HEK293 (cell line): ENCODE results near the gene TP63.

Experiments used
- CTCF ChIA-PET: fragments of 350-600 bp; formaldehyde crosslinking; extraction: SDS; loops from one replicate; lab custom pipeline; 2021; ENCODE audit warnings: antibody characterized with exemption; lab: Yijun Ruan, JAX
- POLR2A ChIA-PET: fragments of 300-600 bp; formaldehyde crosslinking; extraction: SDS; loops from one replicate; lab custom pipeline; 2020; ENCODE audit warnings: antibody characterized with exemption, inconsistent platforms; lab: Yijun Ruan, JAX
- H3K27ac ChIP-seq: fragments of 200-500 bp; sonication (Bioruptor generic); 2 replicates; pipeline ENCODE4 v1.5.1; 2014; ENCODE audit warnings: low read depth, low read length, control low read depth, inconsistent platforms; ENCODE audit errors: extremely low read depth
- H3K36me3 ChIP-seq, 2 experiments: fragments of 200-500 bp in 1 of 2; sonication (Bioruptor generic) in 1 of 2; 1 replicate in 1 of 2; 2 replicates in 1 of 2; pipeline ENCODE4 v1.5.1; 2014 to 2017; ENCODE audit warnings: inconsistent platforms in 2 of 2, low read length in 2 of 2; ENCODE audit not compliant: control insufficient read depth in 2 of 2, insufficient read depth in 1 of 2
- H3K4me1 ChIP-seq: fragments of 200-500 bp; sonication (Bioruptor generic); 2 replicates; pipeline ENCODE4 v1.5.1; 2014; ENCODE audit warnings: mild to moderate bottlenecking, low read length, inconsistent platforms; ENCODE audit not compliant: control insufficient read depth, insufficient read depth
- H3K4me3 ChIP-seq: 2 replicates; pipeline ENCODE4 v1.5.1; 2011; ENCODE audit warnings: low read depth, mild to moderate bottlenecking, control low read depth, low read length, moderate library complexity
- H3K9me3 ChIP-seq: fragments of 200-500 bp; sonication (Bioruptor generic); 2 replicates; pipeline ENCODE4 v1.5.1; 2014; ENCODE audit warnings: low read depth, low read length, inconsistent platforms; ENCODE audit not compliant: control insufficient read depth, insufficient read depth
- EGR2 ChIP-seq: fragments of 450-650 bp; formaldehyde crosslinking; IDR thresholded peaks from 2 replicates; pipeline ENCODE4 v1.5.1; 2016; ENCODE audit warnings: low read depth, missing biosample characterization, missing genetic modification characterization
- ELK4 ChIP-seq: IDR thresholded peaks from 2 replicates; pipeline ENCODE4 v1.6.1; 2011; ENCODE audit warnings: mild to moderate bottlenecking, low read depth, low read length, borderline replicate concordance
- GFI1B ChIP-seq: fragments of 450-650 bp; formaldehyde crosslinking; IDR thresholded peaks from 2 replicates; pipeline ENCODE4 v1.5.1; 2016; ENCODE audit warnings: missing biosample characterization, missing genetic modification characterization
- GLI2 ChIP-seq: fragments of 450-650 bp; formaldehyde crosslinking; IDR thresholded peaks from 2 replicates; pipeline ENCODE4; 2017; ENCODE audit warnings: missing biosample characterization, missing genetic modification characterization, low read depth, borderline replicate concordance
- GLIS1 ChIP-seq: fragments of 450-650 bp; formaldehyde crosslinking; IDR thresholded peaks from 2 replicates; pipeline ENCODE4 v1.5.1; 2016; ENCODE audit warnings: missing biosample characterization, missing genetic modification characterization
- HOXC10 ChIP-seq: sonication (generic); formaldehyde crosslinking; IDR thresholded peaks from 2 replicates; pipeline ENCODE4 v1.8.1; 2023; ENCODE audit warnings: mild to moderate bottlenecking, missing genetic modification reagents
- MYNN ChIP-seq: fragments of 450-650 bp; formaldehyde crosslinking; IDR thresholded peaks from 2 replicates; pipeline ENCODE4 v1.5.1; 2016; ENCODE audit warnings: missing biosample characterization, missing genetic modification characterization, borderline replicate concordance
- PRDM10 ChIP-seq: fragments of 450-650 bp; formaldehyde crosslinking; IDR thresholded peaks from 2 replicates; pipeline ENCODE4 v1.5.1; 2016; ENCODE audit warnings: missing biosample characterization, missing genetic modification characterization
- YY2 ChIP-seq: fragments of 450-650 bp; formaldehyde crosslinking; IDR thresholded peaks from 2 replicates; pipeline ENCODE4 v1.5.1; 2016; ENCODE audit warnings: missing biosample characterization, missing genetic modification characterization
- ZBTB1 ChIP-seq: fragments of 450-650 bp; formaldehyde crosslinking; IDR thresholded peaks from 2 replicates; pipeline ENCODE4 v1.5.1; 2016; ENCODE audit warnings: missing biosample characterization, missing genetic modification characterization
- ZBTB11 ChIP-seq: fragments of 450-650 bp; formaldehyde crosslinking; conservative IDR thresholded peaks from 2 replicates; pipeline ENCODE4 v1.5.1; 2016; ENCODE audit warnings: low read depth, missing biosample characterization, missing genetic modification characterization
- ZBTB48 ChIP-seq: fragments of 450-650 bp; formaldehyde crosslinking; IDR thresholded peaks from 2 replicates; pipeline ENCODE4 v1.5.1; 2016; ENCODE audit warnings: missing biosample characterization, missing genetic modification characterization
- ZBTB49 ChIP-seq: fragments of 450-650 bp; formaldehyde crosslinking; IDR thresholded peaks from 2 replicates; pipeline ENCODE4 v1.5.1; 2016; ENCODE audit warnings: missing biosample characterization, missing genetic modification characterization, low read depth
- ZFHX2 ChIP-seq: fragments of 450-650 bp; formaldehyde crosslinking; conservative IDR thresholded peaks from 2 replicates; pipeline ENCODE4 v1.5.1; 2016; ENCODE audit warnings: missing biosample characterization, missing genetic modification characterization
- ZFP37 ChIP-seq: fragments of 450-650 bp; formaldehyde crosslinking; IDR thresholded peaks from 2 replicates; pipeline ENCODE4 v1.5.1; 2016; ENCODE audit warnings: missing biosample characterization, missing genetic modification characterization
- ZNF121 ChIP-seq: fragments of 450-650 bp; formaldehyde crosslinking; IDR thresholded peaks from 2 replicates; pipeline ENCODE4 v1.5.1; 2016; ENCODE audit warnings: missing biosample characterization, missing genetic modification characterization
- ZNF174 ChIP-seq: fragments of 450-650 bp; formaldehyde crosslinking; IDR thresholded peaks from 2 replicates; pipeline ENCODE4 v1.5.0; 2017; ENCODE audit warnings: missing biosample characterization, mild to moderate bottlenecking, missing genetic modification characterization
- ZNF2 ChIP-seq: fragments of 450-650 bp; formaldehyde crosslinking; IDR thresholded peaks from 2 replicates; pipeline ENCODE4 v1.5.1; 2016; ENCODE audit warnings: missing biosample characterization, missing genetic modification characterization
- ZNF223 ChIP-seq: fragments of 450-650 bp; formaldehyde crosslinking; IDR thresholded peaks from 2 replicates; pipeline ENCODE4 v1.5.1; 2016; ENCODE audit warnings: missing biosample characterization, missing genetic modification characterization
- ZNF324 ChIP-seq: fragments of 450-650 bp; formaldehyde crosslinking; IDR thresholded peaks from 2 replicates; pipeline ENCODE4 v1.5.1; 2016; ENCODE audit warnings: missing biosample characterization, missing genetic modification characterization
- ZNF548 ChIP-seq: fragments of 450-650 bp; formaldehyde crosslinking; IDR thresholded peaks from 2 replicates; pipeline ENCODE4 v1.5.1; 2016; ENCODE audit warnings: missing biosample characterization, missing genetic modification characterization
- ZNF560 ChIP-seq: fragments of 450-650 bp; formaldehyde crosslinking; IDR thresholded peaks from 2 replicates; pipeline ENCODE4 v1.5.1; 2017; ENCODE audit warnings: missing biosample characterization, missing genetic modification characterization, borderline replicate concordance
- ZNF654 ChIP-seq: fragments of 450-650 bp; formaldehyde crosslinking; IDR thresholded peaks from 2 replicates; pipeline ENCODE4 v1.5.1; 2016; ENCODE audit warnings: low read depth, missing biosample characterization, missing genetic modification characterization
- ZNF658 ChIP-seq: fragments of 450-650 bp; formaldehyde crosslinking; IDR thresholded peaks from 2 replicates; pipeline ENCODE4; 2016; ENCODE audit warnings: missing biosample characterization, missing genetic modification characterization
- ZNF768 ChIP-seq: fragments of 450-650 bp; formaldehyde crosslinking; IDR thresholded peaks from 2 replicates; pipeline ENCODE4 v1.5.1; 2018; ENCODE audit warnings: missing biosample characterization, mild to moderate bottlenecking, missing genetic modification characterization
- ZNF776 ChIP-seq: fragments of 450-650 bp; formaldehyde crosslinking; IDR thresholded peaks from 2 replicates; pipeline ENCODE4 v1.5.0; 2017; ENCODE audit warnings: missing biosample characterization, missing genetic modification characterization, borderline replicate concordance

TP63 gene

GRCh38 chr3:189797103-189797750 lies 166.0 kb downstream of the TP63 start:
- CTCF ChIA-PET, result no interaction called here
- no peaks in the 10 kb centered on the region for H3K9me3 ChIP-seq
- no peak overlapping the region for H3K27ac ChIP-seq
- H3K4me3 ChIP-seq, result no peak overlapping the region
- no peaks in the 10 kb centered on the region for H3K36me3 ChIP-seq
- no peaks in the 10 kb centered on the region for H3K4me1 ChIP-seq
- POLR2A ChIA-PET, result no interaction called here
- TF ChIP-seq ZNF121 (tag by site-specific recombination) (no peak), GLI2 (tag by site-specific recombination) (no peak), EGR2 (tag by site-specific recombination) (no peak), ZNF768 (tag by site-specific recombination) (no peak), ZBTB48 (tag by site-specific recombination) (no peak), ZNF2 (tag by site-specific recombination) (no peak), MYNN (no peak), ZNF658 (tag by site-specific recombination) (no peak), ZNF223 (no peak), HOXC10 (CRISPR knock-in tag) (no peak), YY2 (tag by site-specific recombination) (no peak), ZBTB49 (tag by site-specific recombination) (no peak), ELK4 (no peak), ZNF776 (no peak), ZBTB11 (tag by site-specific recombination) (no peak), GFI1B (tag by site-specific recombination) (no peak)

- Histone ChIP-seq H3K9me3 (no peaks in the 10 kb centered on the region), H3K4me1 (no peaks in the 10 kb centered on the region), H3K27ac (no peak overlapping the region), H3K4me3 (no peak overlapping the region), H3K36me3 (no peaks in the 10 kb centered on the region)
- ChIA-PET CTCF (interaction anchor here (0.7 kb wide), 2 partner anchors 16 to 22 kb away, joined by 3 read pairs; no protein-coding TSS in a partner anchor), POLR2A (no interaction called here)
- TF ChIP-seq GLIS1 (tag by site-specific recombination) (no peak), PRDM10 (tag by site-specific recombination) (no peak), ZFHX2 (tag by site-specific recombination) (no peak), ZFP37 (tag by site-specific recombination) (no peak), ZBTB1 (tag by site-specific recombination) (no peak), ZNF324 (tag by site-specific recombination) (no peak), ZNF548 (tag by site-specific recombination) (no peak), ZNF174 (tag by site-specific recombination) (no peak), ZNF560 (tag by site-specific recombination) (no peak), ZNF768 (tag by site-specific recombination) (no peak), ZNF654 (no peak), MYNN (no peak)
These were observed 168.2 kb downstream of the TP63 start for GRCh38 chr3:189799366-189799765.
